T-cell (primary cell): ENCODE measurements around the gene KRTAP5-1. TPM values are rescaled to one million over a fixed set of nuclear protein-coding genes. Genes with fewer than 3 reads are reported as not detected.
A peak's percentile ranks its signal among the peaks of the same experiment; 100 is the strongest.

Experiments
- ATAC-seq, 4 experiments: fragments of 200-7000 bp in 3 of 4; fragments of 150-1000 bp in 1 of 4; cut with Tn5 transposase; replicated peaks in 1 of 4; 1 replicate in 3 of 4; 2 replicates in 1 of 4; pipeline ENCODE4 v1.10.0; 2021; ENCODE audit warnings: moderate library complexity in 3 of 4, mild to moderate bottlenecking in 2 of 4, moderate number of reproducible peaks in 1 of 4
- CTCF ChIA-PET, 2 donors: fragments of 300-600 bp; sonication (Branson Sonifier 250); formaldehyde crosslinking; loops; one replicate each; lab custom pipeline; 2022; ENCODE audit warnings: antibody characterized with exemption in 2 of 2; lab: Charles Lee
- POLR2A ChIA-PET, 2 donors: fragments of 300-600 bp; sonication (Branson Sonifier 250); formaldehyde crosslinking; loops; one replicate each; lab custom pipeline; 2022; ENCODE audit warnings: antibody characterized with exemption in 2 of 2; lab: Charles Lee
- DNase-seq, 35 experiments: peaks; one replicate each; pipeline versions ENCODE4 v3.0.0 to v3.0.0-alpha.2; 2013 to 2023
- H3K27ac ChIP-seq: one replicate; pipeline ENCODE4 v1.5.1; 2013; ENCODE audit warnings: low read length
- H3K27me3 ChIP-seq, 2 experiments: replicated peaks in 1 of 2; 1 replicate in 1 of 2; 2 replicates in 1 of 2; pipeline versions ENCODE4 v1.6.1 to v1.7.0; 2013; ENCODE audit warnings: low read length in 1 of 2, mixed read lengths in 1 of 2; ENCODE audit not compliant: control insufficient read depth in 2 of 2, insufficient read depth in 2 of 2; ENCODE audit errors: extremely low read depth in 1 of 2
- H3K36me3 ChIP-seq, 2 donors: 1 replicate in 1 of 2; 2 replicates in 1 of 2; pipeline versions ENCODE4 v1.6.1 to v1.7.0; 2013; ENCODE audit warnings: low read length in 1 of 2; ENCODE audit not compliant: control insufficient read depth in 2 of 2, insufficient read depth in 1 of 2; ENCODE audit errors: extremely low read depth in 1 of 2
- H3K4me1 ChIP-seq, 2 experiments: 1 replicate in 1 of 2; 2 replicates in 1 of 2; pipeline versions ENCODE4 v1.6.1 to v1.7.0; 2013; ENCODE audit warnings: low read length in 2 of 2, mixed read lengths in 1 of 2; ENCODE audit not compliant: insufficient read depth in 2 of 2, control insufficient read depth in 1 of 2; ENCODE audit errors: extremely low read depth in 1 of 2
- H3K4me3 ChIP-seq, 2 donors: 1 replicate in 1 of 2; 2 replicates in 1 of 2; pipeline versions ENCODE4 v1.5.1 to v1.7.0; 2013; ENCODE audit warnings: mild to moderate bottlenecking in 2 of 2, low read length in 1 of 2, moderate library complexity in 1 of 2; ENCODE audit not compliant: control insufficient read depth in 1 of 2; ENCODE audit errors: extremely low read depth in 1 of 2
- H3K9me3 ChIP-seq: 2 replicates; pipeline ENCODE4 v1.7.0; 2013
- H3K27ac Mint-ChIP-seq, 2 donors: one replicate each; pipeline ENCODE4 v1.8.0; 2020 to 2021; ENCODE audit warnings: mild to moderate bottlenecking in 2 of 2, mixed read lengths in 2 of 2
- H3K27me3 Mint-ChIP-seq, 2 donors: one replicate each; pipeline ENCODE4 v1.8.0; 2021 to 2022; ENCODE audit warnings: mixed read lengths in 2 of 2
- H3K36me3 Mint-ChIP-seq: one replicate; pipeline ENCODE4 v1.8.0; 2021; ENCODE audit warnings: mixed read lengths
- H3K4me1 Mint-ChIP-seq, 3 donors: one replicate each; pipeline ENCODE4 v1.8.0; 2020 to 2022; ENCODE audit warnings: mixed read lengths in 3 of 3, mild to moderate bottlenecking in 1 of 3
- H3K4me3 Mint-ChIP-seq, 3 donors: one replicate each; pipeline ENCODE4 v1.8.0; 2020 to 2022; ENCODE audit warnings: mild to moderate bottlenecking in 3 of 3, mixed read lengths in 3 of 3, moderate library complexity in 3 of 3
- H3K9me3 Mint-ChIP-seq, 3 donors: one replicate each; pipeline ENCODE4 v1.8.0; 2020 to 2022; ENCODE audit warnings: mixed read lengths in 3 of 3
- WGBS: methylation state at CpG from one replicate; pipeline ENCODE4 v1.1.5; 2013; ENCODE audit warnings: missing lambda C conversion rate; ENCODE audit not compliant: insufficient coverage; 5-methylcytosine and 5-hydroxymethylcytosine counted together
- total RNA-seq, 35 experiments: library from RNA in 6 of 35; stranded (reverse) in 6 of 35; fragments of 120-200 nt in 1 of 35; gene quantifications; one replicate each; pipeline versions ENCODE4 v1.2.1 to v1.2.4 and lab custom pipeline; 2013 to 2026

The KRTAP5-1 gene
- total RNA-seq, 5 donors from 2014 or later (not counting 1 experiment from before 2014, with no cell fraction given) = not detected

GRCh38 chr11:1629326-1630185, 44.5 kb upstream of the KRTAP5-1 start, which contains the start of gene KRTAP5-5:
TSS of gene KRTAP5-5 (plus strand) at chr11:1629775. CDS start at chr11:1629841, 66 bp downstream.
- ATAC-seq (no peak), DNase-seq (no peak)
- H3K4me3 Mint-ChIP-seq = peak within 1 kb of the TSS in 1 of 3 donors; percentile 2
- CTCF ChIA-PET = interaction anchor here in 1 of 2 donors (0.6 to 0.7 kb wide), 2 partner anchors 54 to 463 kb away, joined by 3 read pairs; no protein-coding TSS in a partner anchor
- peaks cover 11 to 41% of the 10 kb centered on the region in 2 donors for H3K27me3 Mint-ChIP-seq
- Histone ChIP-seq H3K4me1 (peaks cover 0 to 15% of the 10 kb centered on the region in 2 experiments), H3K9me3 (no peaks in the 10 kb centered on the region), H3K36me3 (no peaks in the 10 kb centered on the region), H3K27ac (no peak within 1 kb of the TSS), H3K27me3 (peaks cover 2 to 55% of the 10 kb centered on the region in 2 experiments), H3K4me3 (no peak within 1 kb of the TSS)
- no peak within 1 kb of the TSS for H3K27ac Mint-ChIP-seq
- no peaks in the 10 kb centered on the region for H3K36me3 Mint-ChIP-seq
- POLR2A ChIA-PET = no interaction called here
- H3K4me1 Mint-ChIP-seq = peaks cover 7 to 10% (median 10%) of the 10 kb centered on the region in 3 donors
- H3K9me3 Mint-ChIP-seq = no peaks in the 10 kb centered on the region
- 69% methylated on average over 18 of the region's 26 CpGs for WGBS

- H3K27ac ChIP-seq = no peak overlapping the region
- H3K4me3 Mint-ChIP-seq = peak overlapping the region in 1 of 3 donors; percentile 2
- H3K9me3 ChIP-seq = no peaks in the 10 kb centered on the region
- H3K27me3 ChIP-seq = peaks cover 2 to 49% of the 10 kb centered on the region in 2 experiments
- WGBS = 19% methylated on average over 35 of the region's 35 CpGs
- no peaks in the 10 kb centered on the region for H3K36me3 ChIP-seq
- no peaks in the 10 kb centered on the region for H3K36me3 Mint-ChIP-seq
- ATAC-seq (peak; percentile 78 to 90 (median 86)), DNase-seq (peak in 32 of 35 experiments; percentile 19 to 75 (median 47))
- peaks cover 11 to 32% of the 10 kb centered on the region in 2 donors for H3K27me3 Mint-ChIP-seq
- POLR2A ChIA-PET = no interaction called here
- H3K4me1 Mint-ChIP-seq = peaks cover 7 to 10% (median 10%) of the 10 kb centered on the region in 3 donors
- no peak overlapping the region for H3K4me3 ChIP-seq
- H3K4me1 ChIP-seq = peaks cover 0 to 15% of the 10 kb centered on the region in 2 experiments
- CTCF ChIA-PET = interaction anchor here in 1 of 2 donors (1.2 kb wide), 1 partner anchor 11 kb away, joined by 4 read pairs; no protein-coding TSS in a partner anchor
- H3K27ac Mint-ChIP-seq = no peak overlapping the region
- no peaks in the 10 kb centered on the region for H3K9me3 Mint-ChIP-seq
Observed at GRCh38 chr11:1628506-1629325, 43.6 kb upstream of the KRTAP5-1 start.

GRCh38 chr11:1625541-1625940, 40.5 kb upstream of the KRTAP5-1 start:
- POLR2A ChIA-PET = no interaction called here
- no peak overlapping the region for H3K4me3 Mint-ChIP-seq
- CTCF ChIA-PET = no interaction called here
- 73% methylated on average over 12 of the region's 13 CpGs for WGBS
- no peaks in the 10 kb centered on the region for H3K36me3 Mint-ChIP-seq
- Histone ChIP-seq H3K27me3 (peaks cover 4 to 34% of the 10 kb centered on the region in 2 experiments), H3K4me1 (peaks cover 0 to 9% of the 10 kb centered on the region in 2 experiments), H3K27ac (no peak overlapping the region), H3K36me3 (no peaks in the 10 kb centered on the region), H3K9me3 (no peaks in the 10 kb centered on the region), H3K4me3 (no peak overlapping the region)
- peaks cover 4 to 6% (median 4%) of the 10 kb centered on the region in 3 donors for H3K4me1 Mint-ChIP-seq
- no peak overlapping the region for H3K27ac Mint-ChIP-seq
- no peak for DNase-seq
- no peak for ATAC-seq
- no peaks in the 10 kb centered on the region for H3K9me3 Mint-ChIP-seq
- peaks cover 7 to 19% of the 10 kb centered on the region in 2 donors for H3K27me3 Mint-ChIP-seq

GRCh38 chr11:1624621-1625020, 39.5 kb upstream of the KRTAP5-1 start:
- ChIA-PET POLR2A (no interaction called here), CTCF (no interaction called here)
- Mint-ChIP-seq H3K4me3 (no peak overlapping the region), H3K27me3 (peaks cover 5 to 20% of the 10 kb centered on the region in 2 donors), H3K36me3 (no peaks in the 10 kb centered on the region), H3K9me3 (no peaks in the 10 kb centered on the region), H3K4me1 (peaks cover 4 to 6% (median 5%) of the 10 kb centered on the region in 3 donors), H3K27ac (no peak overlapping the region)
- H3K27ac ChIP-seq = no peak overlapping the region
- H3K9me3 ChIP-seq = no peaks in the 10 kb centered on the region
- ATAC-seq = no peak
- WGBS = 82% methylated on average over 15 of the region's 16 CpGs
- H3K36me3 ChIP-seq = no peaks in the 10 kb centered on the region
- peaks cover 4 to 25% of the 10 kb centered on the region in 2 experiments for H3K27me3 ChIP-seq
- peaks cover 0 to 9% of the 10 kb centered on the region in 2 experiments for H3K4me1 ChIP-seq
- no peak for DNase-seq
- no peak overlapping the region for H3K4me3 ChIP-seq

GRCh38 chr11:1623716-1624115, 38.6 kb upstream of the KRTAP5-1 start:
- peaks cover under 1 to 6% (median 6%) of the 10 kb centered on the region in 3 donors for H3K4me1 Mint-ChIP-seq

GRCh38 chr11:1622086-1622485, 37.0 kb upstream of the KRTAP5-1 start, which contains the start of gene KRTAP5-4:
TSS of gene KRTAP5-4 (minus strand) at chr11:1622138. CDS start at chr11:1622093, 45 bp downstream.
- H3K4me3 ChIP-seq = no peak within 1 kb of the TSS
- Mint-ChIP-seq H3K4me1 (peaks cover 0 to 6% (median 6%) of the 10 kb centered on the region in 3 donors), H3K27me3 (peaks cover 7 to 16% of the 10 kb centered on the region in 2 donors), H3K27ac (no peak within 1 kb of the TSS), H3K4me3 (no peak within 1 kb of the TSS), H3K36me3 (no peaks in the 10 kb centered on the region), H3K9me3 (no peaks in the 10 kb centered on the region)
- H3K4me1 ChIP-seq = no peaks in the 10 kb centered on the region
- DNase-seq (no peak), ATAC-seq (no peak)
- no peak within 1 kb of the TSS for H3K27ac ChIP-seq
- H3K27me3 ChIP-seq = peaks cover 4 to 14% of the 10 kb centered on the region in 2 experiments
- CTCF ChIA-PET = no interaction called here
- POLR2A ChIA-PET = no interaction called here
- H3K36me3 ChIP-seq = no peaks in the 10 kb centered on the region
- WGBS = no CpG with 5 or more reads among the region's 1 CpG
- no peaks in the 10 kb centered on the region for H3K9me3 ChIP-seq

More at GRCh38 chr11:1623716-1624115, 38.6 kb upstream of the KRTAP5-1 start:
- H3K9me3 ChIP-seq = no peaks in the 10 kb centered on the region
- H3K4me3 ChIP-seq = no peak overlapping the region
- Mint-ChIP-seq H3K9me3 (no peaks in the 10 kb centered on the region), H3K36me3 (no peaks in the 10 kb centered on the region), H3K27ac (no peak overlapping the region), H3K4me3 (no peak overlapping the region), H3K27me3 (peaks cover 5 to 15% of the 10 kb centered on the region in 2 donors)
- H3K27me3 ChIP-seq = peaks cover 4 to 17% of the 10 kb centered on the region in 2 experiments
- ChIA-PET POLR2A (no interaction called here), CTCF (no interaction called here)
- DNase-seq (no peak), ATAC-seq (no peak)
- no peak overlapping the region for H3K27ac ChIP-seq
- H3K36me3 ChIP-seq = no peaks in the 10 kb centered on the region
- peaks cover 0 to 2% of the 10 kb centered on the region in 2 experiments for H3K4me1 ChIP-seq
- WGBS = 81% methylated on average over 8 of the region's 9 CpGs
